GM12873 (cell line): ENCODE results near the gene NOTCH1.

Source experiments
- TF ChIP-seq, protein P1 (sequence below): IDR thresholded peaks from 2 replicates; pipeline ENCODE4 v1.5.1; 2012; ENCODE audit warnings: low read depth, mild to moderate bottlenecking, moderate library complexity, low read length, control low read depth; ENCODE audit not compliant: insufficient read depth; ENCODE audit errors: missing control alignments

NOTCH1 gene

DNA sequence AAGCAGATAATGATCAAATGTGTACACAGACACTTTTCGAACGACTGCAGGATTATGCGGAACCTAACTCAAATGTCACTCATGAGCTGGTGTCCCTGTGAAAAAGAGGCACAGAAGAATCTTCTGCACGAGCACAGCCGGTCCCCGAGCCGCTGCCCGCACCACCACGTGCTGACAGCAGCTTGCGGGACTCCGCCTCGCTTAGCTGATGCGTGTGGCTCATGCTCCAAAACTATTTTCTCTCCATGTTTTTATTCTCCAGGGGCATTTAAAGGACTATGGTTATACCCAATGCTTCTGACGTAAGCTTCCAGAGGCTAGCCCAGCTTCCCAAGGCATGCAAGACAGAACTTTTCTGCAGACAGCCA is 72.5 kb downstream of the NOTCH1 start:
- TF ChIP-seq, protein P1, sequence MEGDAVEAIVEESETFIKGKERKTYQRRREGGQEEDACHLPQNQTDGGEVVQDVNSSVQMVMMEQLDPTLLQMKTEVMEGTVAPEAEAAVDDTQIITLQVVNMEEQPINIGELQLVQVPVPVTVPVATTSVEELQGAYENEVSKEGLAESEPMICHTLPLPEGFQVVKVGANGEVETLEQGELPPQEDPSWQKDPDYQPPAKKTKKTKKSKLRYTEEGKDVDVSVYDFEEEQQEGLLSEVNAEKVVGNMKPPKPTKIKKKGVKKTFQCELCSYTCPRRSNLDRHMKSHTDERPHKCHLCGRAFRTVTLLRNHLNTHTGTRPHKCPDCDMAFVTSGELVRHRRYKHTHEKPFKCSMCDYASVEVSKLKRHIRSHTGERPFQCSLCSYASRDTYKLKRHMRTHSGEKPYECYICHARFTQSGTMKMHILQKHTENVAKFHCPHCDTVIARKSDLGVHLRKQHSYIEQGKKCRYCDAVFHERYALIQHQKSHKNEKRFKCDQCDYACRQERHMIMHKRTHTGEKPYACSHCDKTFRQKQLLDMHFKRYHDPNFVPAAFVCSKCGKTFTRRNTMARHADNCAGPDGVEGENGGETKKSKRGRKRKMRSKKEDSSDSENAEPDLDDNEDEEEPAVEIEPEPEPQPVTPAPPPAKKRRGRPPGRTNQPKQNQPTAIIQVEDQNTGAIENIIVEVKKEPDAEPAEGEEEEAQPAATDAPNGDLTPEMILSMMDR: no peak

GRCh38 chr9:136472640-136473353 is 73.1 kb downstream of the NOTCH1 start:
- TF ChIP-seq, protein P1: no peak

GRCh38 chr9:136471802-136472487 is 73.9 kb downstream of the NOTCH1 start:
- TF ChIP-seq, protein P1: no peak

GRCh38 chr9:136470792-136471469 is 74.9 kb downstream of the NOTCH1 start:
- TF ChIP-seq, protein P1: no peak

DNA sequence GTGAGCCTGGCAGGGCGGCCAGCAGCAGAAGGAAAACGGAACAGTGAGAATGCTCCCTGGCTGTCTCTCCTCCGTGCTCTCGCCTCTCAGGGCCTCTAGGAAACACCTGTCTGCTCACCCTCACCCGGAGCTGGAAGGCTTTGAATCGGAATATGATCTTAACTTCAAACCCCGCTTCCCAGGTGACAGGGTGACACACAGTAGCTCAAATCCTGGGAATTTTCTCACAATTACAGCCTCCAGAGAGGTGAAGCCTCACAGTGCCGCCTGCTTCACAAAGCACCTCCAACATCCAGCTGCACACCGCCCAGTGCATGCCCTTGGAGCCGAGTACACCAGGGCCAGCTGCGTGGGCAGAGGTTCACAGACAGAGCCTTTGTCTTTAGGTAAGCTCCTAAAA is 75.5 kb downstream of the NOTCH1 start:
- TF ChIP-seq, protein P1: no peak

GRCh38 chr9:136467766-136468165 is 78.1 kb downstream of the NOTCH1 start:
- TF ChIP-seq, protein P1: no peak

- TF ChIP-seq, protein P1: no peak
These were observed 79.7 kb downstream of the NOTCH1 start for GRCh38 chr9:136466155-136466541.
